Smooth muscle cell (in vitro differentiated cells): ENCODE results near the gene CCDC69. TPM values are rescaled to one million over a fixed set of nuclear protein-coding genes. Genes with fewer than 3 reads are reported as not detected.

Experiments used
- DNase-seq: peaks from one replicate; lab custom pipeline; 2025; ENCODE audit not compliant: unreplicated experiment; lab: John Stamatoyannopoulos, UW
- H2AFZ ChIP-seq: fragments of 200-600 bp; sonication (generic); 2 replicates; pipeline ENCODE4 v1.6.0; 2016; ENCODE audit warnings: antibody characterized with exemption, low read depth, mild to moderate bottlenecking
- H3F3A ChIP-seq: fragments of 200-600 bp; sonication (generic); 2 replicates; pipeline ENCODE4 v1.6.0; 2017; ENCODE audit warnings: antibody characterized with exemption, low read depth
- H3K27ac ChIP-seq: fragments of 200-600 bp; sonication (generic); 2 replicates; pipeline ENCODE4 v1.5.1; 2016; ENCODE audit warnings: low read depth, mild to moderate bottlenecking
- H3K27me3 ChIP-seq: fragments of 200-600 bp; sonication (generic); 2 replicates; pipeline ENCODE4 v1.6.1; 2016; ENCODE audit warnings: low read depth, mild to moderate bottlenecking
- H3K36me3 ChIP-seq: fragments of 200-600 bp; sonication (generic); 2 replicates; pipeline ENCODE4 v1.5.1; 2016; ENCODE audit warnings: low read depth
- H3K4me1 ChIP-seq: fragments of 200-600 bp; sonication (generic); 2 replicates; pipeline ENCODE4 v1.5.1; 2016; ENCODE audit warnings: low read depth
- H3K4me2 ChIP-seq: fragments of 200-600 bp; sonication (generic); 2 replicates; pipeline ENCODE4 v1.6.0; 2016; ENCODE audit warnings: mild to moderate bottlenecking
- H3K4me3 ChIP-seq: fragments of 200-600 bp; sonication (generic); 2 replicates; pipeline ENCODE4 v1.5.1; 2016; ENCODE audit warnings: mild to moderate bottlenecking
- H3K79me2 ChIP-seq: fragments of 200-600 bp; sonication (generic); 2 replicates; pipeline ENCODE4 v1.6.0; 2016; ENCODE audit warnings: low read depth, mild to moderate bottlenecking
- H3K9ac ChIP-seq: fragments of 200-600 bp; sonication (generic); 2 replicates; pipeline ENCODE4 v1.6.0; 2016; ENCODE audit warnings: low read depth
- H3K9me3 ChIP-seq: fragments of 200-600 bp; sonication (generic); replicated peaks from 2 replicates; pipeline ENCODE4 v1.5.1; 2016; ENCODE audit warnings: low read depth
- H4K20me1 ChIP-seq: fragments of 200-600 bp; sonication (generic); 2 replicates; pipeline ENCODE4 v1.6.0; 2016; ENCODE audit warnings: low read depth
- WGBS: methylation state at CpG from one replicate; pipeline ENCODE4 v1.1.7; 2016; ENCODE audit warnings: low lambda C conversion rate; 5-methylcytosine and 5-hydroxymethylcytosine counted together
- polyA plus RNA-seq: library from polyadenylated mRNA; unstranded; fragments of >200 nt; fragmentation: Nextera tagmentation; extraction: Ambion mirVana; gene quantifications from 2 replicates; pipeline ENCODE4 v1.2.1, GENCODE V29; 2016
- total RNA-seq: library from RNA; depleted of rRNA; stranded (reverse); fragments of >200 nt; gene quantifications from 2 replicates; pipeline ENCODE4 v1.2.3, GENCODE V29; 2014
- TF ChIP-seq, protein P1 (sequence below): fragments of 200-600 bp; sonication (generic); IDR thresholded peaks from 2 replicates; pipeline ENCODE4 v1.5.1; 2017; ENCODE audit warnings: borderline replicate concordance, mild to moderate bottlenecking, antibody characterized with exemption; ENCODE audit not compliant: insufficient read depth, poor library complexity, severe bottlenecking

Gene CCDC69
- total and polyA plus RNA-seq, 2 experiments from 2014 or later = 1.1 to 1.2 TPM

DNA sequence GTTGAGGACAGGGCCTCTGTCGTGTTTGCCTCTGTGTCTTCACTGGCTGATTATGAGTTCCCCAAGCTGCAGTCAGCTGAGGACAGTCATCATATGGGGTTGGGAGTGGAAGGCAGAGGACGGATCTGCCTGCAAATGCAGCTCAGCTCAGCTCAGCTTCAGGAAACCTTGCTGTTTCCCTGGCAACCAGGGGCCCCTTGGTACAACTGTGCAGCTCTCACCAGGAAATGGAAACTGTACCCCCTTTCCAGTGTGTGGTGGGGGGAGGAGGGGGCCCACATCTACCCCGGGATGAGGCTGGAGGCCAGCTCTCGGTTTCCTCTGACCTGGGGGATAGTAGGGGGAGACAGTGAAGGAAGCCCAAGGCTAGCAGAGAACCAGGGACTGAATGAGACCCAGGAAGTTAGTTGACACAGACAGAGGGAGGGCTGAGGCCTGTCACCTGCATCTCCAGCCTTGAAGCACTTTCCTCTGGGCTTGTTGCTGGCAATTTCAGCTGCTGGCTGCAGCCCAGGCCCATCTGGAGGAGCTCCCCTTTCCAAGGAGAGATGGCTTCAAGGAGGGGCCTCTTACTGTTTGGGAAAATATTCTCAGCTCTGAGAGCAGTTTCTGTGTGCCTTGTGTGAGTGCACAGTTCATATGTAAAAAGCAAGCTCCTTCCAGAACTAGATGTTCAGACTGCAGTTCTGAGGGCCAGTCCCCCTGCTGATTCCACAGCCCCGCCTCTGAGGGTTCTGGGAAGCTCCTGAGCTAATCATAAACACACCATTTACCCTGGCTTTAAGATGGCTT is 73.2 kb downstream of the CCDC69 start:
- peak overlapping the region; percentile 22 for H3K9ac ChIP-seq
- no peaks in the 10 kb centered on the region for H3K36me3 ChIP-seq

DNA sequence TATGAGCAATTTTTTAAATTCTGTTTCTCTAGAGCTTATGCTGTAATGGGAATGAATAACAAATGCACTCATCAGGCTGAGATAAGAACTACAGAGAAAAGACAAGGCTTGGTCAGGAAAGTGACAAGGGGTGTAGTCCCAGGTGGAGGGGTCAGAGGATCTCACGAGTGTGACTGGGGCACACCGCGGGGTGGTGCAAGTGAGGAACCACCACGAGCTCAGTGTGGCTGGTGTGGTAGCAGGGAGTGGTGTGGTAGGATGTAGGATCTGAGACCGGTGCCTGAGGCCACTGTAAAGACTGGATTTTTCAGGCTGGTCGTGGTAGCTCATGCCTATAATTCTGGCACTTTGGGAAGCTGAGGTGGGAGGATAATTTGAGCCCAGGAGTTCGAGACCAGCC is 75.3 kb downstream of the CCDC69 start:
- Histone ChIP-seq H2AFZ (no peak overlapping the region), H3K9ac (no peak overlapping the region), H3K4me2 (no peak overlapping the region), H3F3A (peaks cover 19% of the 10 kb centered on the region), H4K20me1 (peaks cover 100% of the 10 kb centered on the region), H3K4me3 (no peak overlapping the region), H3K79me2 (peaks cover 100% of the 10 kb centered on the region), H3K4me1 (peaks cover 12% of the 10 kb centered on the region), H3K36me3 (no peaks in the 10 kb centered on the region), H3K27me3 (no peaks in the 10 kb centered on the region), H3K27ac (no peak overlapping the region), H3K9me3 (no peaks in the 10 kb centered on the region)
- TF ChIP-seq, protein P1, sequence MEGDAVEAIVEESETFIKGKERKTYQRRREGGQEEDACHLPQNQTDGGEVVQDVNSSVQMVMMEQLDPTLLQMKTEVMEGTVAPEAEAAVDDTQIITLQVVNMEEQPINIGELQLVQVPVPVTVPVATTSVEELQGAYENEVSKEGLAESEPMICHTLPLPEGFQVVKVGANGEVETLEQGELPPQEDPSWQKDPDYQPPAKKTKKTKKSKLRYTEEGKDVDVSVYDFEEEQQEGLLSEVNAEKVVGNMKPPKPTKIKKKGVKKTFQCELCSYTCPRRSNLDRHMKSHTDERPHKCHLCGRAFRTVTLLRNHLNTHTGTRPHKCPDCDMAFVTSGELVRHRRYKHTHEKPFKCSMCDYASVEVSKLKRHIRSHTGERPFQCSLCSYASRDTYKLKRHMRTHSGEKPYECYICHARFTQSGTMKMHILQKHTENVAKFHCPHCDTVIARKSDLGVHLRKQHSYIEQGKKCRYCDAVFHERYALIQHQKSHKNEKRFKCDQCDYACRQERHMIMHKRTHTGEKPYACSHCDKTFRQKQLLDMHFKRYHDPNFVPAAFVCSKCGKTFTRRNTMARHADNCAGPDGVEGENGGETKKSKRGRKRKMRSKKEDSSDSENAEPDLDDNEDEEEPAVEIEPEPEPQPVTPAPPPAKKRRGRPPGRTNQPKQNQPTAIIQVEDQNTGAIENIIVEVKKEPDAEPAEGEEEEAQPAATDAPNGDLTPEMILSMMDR = no peak
- 97% methylated on average over 7 of the region's 7 CpGs for WGBS
- DNase-seq = no peak

More for the DNA sequence above, 73.2 kb downstream of the CCDC69 start:
- no peak for DNase-seq
- H2AFZ ChIP-seq = no peak overlapping the region
- H3K4me2 ChIP-seq = peak overlapping the region; percentile 57
- H3K9me3 ChIP-seq = no peaks in the 10 kb centered on the region
- peaks cover 19% of the 10 kb centered on the region for H3F3A ChIP-seq
- whole genome bisulfite sequencing = 42% methylated on average over 5 of the region's 5 CpGs
- peaks cover 100% of the 10 kb centered on the region for H3K79me2 ChIP-seq
- H4K20me1 ChIP-seq = peaks cover 99% of the 10 kb centered on the region
- H3K4me1 ChIP-seq = peaks cover 12% of the 10 kb centered on the region
- TF ChIP-seq, protein P1 = no peak
- peak overlapping the region; percentile 79 for H3K27ac ChIP-seq
- no peaks in the 10 kb centered on the region for H3K27me3 ChIP-seq
- H3K4me3 ChIP-seq = no peak overlapping the region

GRCh38 chr5:151147033-151147432 is 76.9 kb downstream of the CCDC69 start:
- H3K27me3 ChIP-seq = no peaks in the 10 kb centered on the region
- WGBS = 97% methylated on average over 4 of the region's 4 CpGs
- H3K9me3 ChIP-seq = no peaks in the 10 kb centered on the region
- no peak overlapping the region for H3K9ac ChIP-seq
- no peaks in the 10 kb centered on the region for H3K36me3 ChIP-seq
- peaks cover 12% of the 10 kb centered on the region for H3K4me1 ChIP-seq
- H3K79me2 ChIP-seq = peaks cover 100% of the 10 kb centered on the region
- H3F3A ChIP-seq = peaks cover 5% of the 10 kb centered on the region
- peaks cover 100% of the 10 kb centered on the region for H4K20me1 ChIP-seq
- H3K4me2 ChIP-seq = no peak overlapping the region
- TF ChIP-seq, protein P1 = no peak
- H3K4me3 ChIP-seq = no peak overlapping the region
- no peak for DNase-seq
- no peak overlapping the region for H3K27ac ChIP-seq
- no peak overlapping the region for H2AFZ ChIP-seq

DNA sequence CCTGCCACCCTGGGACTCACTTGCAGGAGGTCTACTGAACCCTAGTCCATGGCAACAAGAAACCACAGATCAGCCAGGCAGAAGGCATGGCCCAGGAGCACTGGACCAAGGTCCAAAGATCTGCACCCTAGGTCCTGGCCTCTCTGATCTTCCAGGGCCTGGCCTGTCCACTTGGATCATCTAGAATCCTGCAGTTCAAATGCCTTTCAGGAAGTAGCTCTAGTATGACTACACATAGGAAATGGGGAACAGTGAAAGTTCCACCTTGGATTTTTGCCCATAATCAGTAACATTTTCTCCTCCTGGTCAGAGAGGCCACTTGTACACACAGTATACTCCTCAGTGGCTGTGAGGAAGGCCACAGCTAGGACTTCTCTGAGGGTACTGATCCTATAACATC is 77.8 kb downstream of the CCDC69 start:
- Histone ChIP-seq H2AFZ (no peak overlapping the region), H3K9me3 (no peaks in the 10 kb centered on the region), H3K27me3 (no peaks in the 10 kb centered on the region), H3K4me2 (no peak overlapping the region), H3K79me2 (peaks cover 99% of the 10 kb centered on the region), H3K4me1 (peaks cover 19% of the 10 kb centered on the region), H3F3A (no peaks in the 10 kb centered on the region), H3K4me3 (no peak overlapping the region), H4K20me1 (peaks cover 100% of the 10 kb centered on the region), H3K27ac (no peak overlapping the region), H3K36me3 (no peaks in the 10 kb centered on the region), H3K9ac (no peak overlapping the region)
- TF ChIP-seq, protein P1 = no peak
- DNase-seq = no peak
